Endothelial cell of umbilical vein (primary cell): ENCODE data around the gene TLR6. TPM values are rescaled to one million over a fixed set of nuclear protein-coding genes. Genes with fewer than 3 reads are reported as not detected.
A peak's percentile ranks its signal among the peaks of the same experiment; 100 is the strongest.

Experiments
- BruUV-seq: library from RNA; stranded (reverse); fragments of 400-500 nt; replicated peaks from 2 replicates; lab custom pipeline; 2021; lab: Mats Ljungman, UMichigan
- CTCF ChIA-PET: fragments of 300-600, 350-600 bp; sonication (Branson Sonifier 250); formaldehyde crosslinking; loops from one replicate; lab custom pipeline; 2021; ENCODE audit warnings: antibody characterized with exemption, inconsistent platforms; lab: Charles Lee
- POLR2A ChIA-PET: fragments of 300-600, 350-600 bp; sonication (Branson Sonifier 250); formaldehyde crosslinking; loops from one replicate; lab custom pipeline; 2021; ENCODE audit warnings: antibody characterized with exemption, inconsistent platforms; lab: Charles Lee
- DNase-seq: peaks from one replicate; pipeline ENCODE4 v3.0.0-alpha.2; 2011; ENCODE audit warnings: low read depth, low spot score
- FAIRE-seq: peaks from 2 replicates; lab custom pipeline; 2011; peaks lifted over from hg19 to GRCh38; lab: Jason Lieb, UNC
- H2AFZ ChIP-seq: 2 replicates; pipeline ENCODE4 v1.6.0; 2012; ENCODE audit warnings: low read depth, low read length, control low read depth, inconsistent platforms
- H3K27ac ChIP-seq: 2 replicates; pipeline ENCODE4 v1.5.1; 2011; ENCODE audit warnings: low read depth, mild to moderate bottlenecking, control low read depth, low read length, moderate library complexity; ENCODE audit not compliant: insufficient read depth
- H3K27me3 ChIP-seq, 2 experiments: 2 replicates each; pipeline versions ENCODE4 v1.6.0 to v1.6.1; 2011; ENCODE audit warnings: low read length in 2 of 2, mixed read lengths in 1 of 2; ENCODE audit not compliant: control insufficient read depth in 2 of 2, insufficient read depth in 2 of 2
- H3K36me3 ChIP-seq, 2 experiments: 2 replicates in 1 of 2; 3 replicates in 1 of 2; pipeline ENCODE4 v1.5.1; 2011; ENCODE audit warnings: low read length in 2 of 2, mild to moderate bottlenecking in 1 of 2, moderate library complexity in 1 of 2; ENCODE audit not compliant: control insufficient read depth in 2 of 2, insufficient read depth in 2 of 2; ENCODE audit errors: extremely low read depth in 1 of 2
- H3K4me1 ChIP-seq: 3 replicates; pipeline ENCODE4 v1.5.1; 2011; ENCODE audit warnings: mild to moderate bottlenecking, low read length; ENCODE audit not compliant: control insufficient read depth, insufficient read depth; ENCODE audit errors: extremely low read depth
- H3K4me2 ChIP-seq: 2 replicates; pipeline ENCODE4 v1.6.1; 2011; ENCODE audit warnings: low read length, control low read depth, mixed read lengths; ENCODE audit not compliant: insufficient read depth
- H3K4me3 ChIP-seq, 3 experiments: fragments of 200-600 bp in 1 of 3; sonication (generic), shearing (Covaris generic) in 1 of 3; replicated peaks in 1 of 3; 2 replicates each; pipeline ENCODE4 v1.5.1; 2011 to 2016; ENCODE audit warnings: control low read depth in 3 of 3, low read length in 3 of 3, mild to moderate bottlenecking in 2 of 3, inconsistent platforms in 1 of 3, low read depth in 1 of 3, moderate library complexity in 1 of 3; ENCODE audit not compliant: insufficient read depth in 1 of 3
- H3K79me2 ChIP-seq: 2 replicates; pipeline ENCODE4 v1.6.0; 2012; ENCODE audit warnings: low read length, inconsistent platforms; ENCODE audit not compliant: control insufficient read depth, insufficient read depth
- H3K9ac ChIP-seq: replicated peaks from 2 replicates; pipeline ENCODE3; 2011; ENCODE audit warnings: low read length, control low read depth; ENCODE audit not compliant: insufficient read depth; ENCODE audit errors: extremely low read depth
- H3K9me1 ChIP-seq: replicated peaks from 3 replicates; pipeline ENCODE4 v1.6.0; 2011; ENCODE audit warnings: mild to moderate bottlenecking, low read length; ENCODE audit not compliant: control insufficient read depth, insufficient read depth; ENCODE audit errors: extremely low read depth
- H3K9me3 ChIP-seq: replicated peaks from 2 replicates; pipeline ENCODE4 v1.5.1; 2012; ENCODE audit warnings: low read length, inconsistent platforms; ENCODE audit not compliant: control insufficient read depth, insufficient read depth
- H4K20me1 ChIP-seq: replicated peaks from 2 replicates; pipeline ENCODE3; 2011; ENCODE audit warnings: mild to moderate bottlenecking, low read length; ENCODE audit not compliant: control insufficient read depth, insufficient read depth; ENCODE audit errors: extremely low read depth
- FOS ChIP-seq: IDR thresholded peaks from 2 replicates; pipeline ENCODE4 v1.6.1; 2011; ENCODE audit warnings: mild to moderate bottlenecking, low read length, moderate library complexity, borderline replicate concordance; ENCODE audit not compliant: insufficient read depth
- JUN ChIP-seq: IDR thresholded peaks from 2 replicates; pipeline ENCODE4 v1.6.1; 2011; ENCODE audit warnings: borderline replicate concordance, low read depth; ENCODE audit not compliant: insufficient read length, insufficient read depth
- MYC ChIP-seq: IDR thresholded peaks from one replicate; pipeline ENCODE4 v1.6.1; 2011; ENCODE audit warnings: mild to moderate bottlenecking, low read depth, low read length
- POLR2A ChIP-seq: IDR thresholded peaks from 2 replicates; pipeline ENCODE4 v1.6.1; 2012; ENCODE audit warnings: low read depth, mild to moderate bottlenecking, control low read depth, low read length
- dilution Hi-C: fragments of 300-500 bp; cut with MboI; formaldehyde crosslinking; loops from one replicate; pipeline ENCODE4 v1.15.0; 2019; ENCODE audit warnings: low sequenced_read_pairs; ENCODE audit not compliant: extremely low pct_ligation_motif_present
- intact Hi-C: fragments of 100-400 bp; cut with micrococcal nuclease; formaldehyde crosslinking; loops from one replicate; pipeline ENCODE4 v1.10.0; 2022
- polyA plus RNA-seq, 4 experiments: library from polyadenylated mRNA; depleted of rRNA in 3 of 4; stranded (reverse) in 3 of 4; unstranded in 1 of 4; fragments of >200 nt; gene quantifications; 2 replicates each; pipeline versions ENCODE4 v1.2.1 to v1.2.3, GENCODE V29; 2011 to 2012; ENCODE audit warnings: missing spikeins in 1 of 4
- total RNA-seq: library from RNA; stranded (reverse); gene quantifications from 2 replicates; pipeline ENCODE4 v1.2.3, GENCODE V29; 2021
- TF ChIP-seq, protein P1 (sequence below), 2 donors: IDR thresholded peaks; 1 replicate in 1 of 2; 2 replicates in 1 of 2; pipeline ENCODE4 v1.5.1; 2011; ENCODE audit warnings: low read length in 2 of 2, mild to moderate bottlenecking in 2 of 2, moderate library complexity in 2 of 2, control low read depth in 1 of 2, inconsistent platforms in 1 of 2, low read depth in 1 of 2; ENCODE audit not compliant: insufficient read depth in 1 of 2; ENCODE audit errors: extremely low read depth in 1 of 2

Gene TLR6
- total and polyA plus RNA-seq, 2 donors (not counting 3 experiments of a cell fraction or from before 2014, with no cell fraction given), result 0.19 to 1.7 TPM

DNA sequence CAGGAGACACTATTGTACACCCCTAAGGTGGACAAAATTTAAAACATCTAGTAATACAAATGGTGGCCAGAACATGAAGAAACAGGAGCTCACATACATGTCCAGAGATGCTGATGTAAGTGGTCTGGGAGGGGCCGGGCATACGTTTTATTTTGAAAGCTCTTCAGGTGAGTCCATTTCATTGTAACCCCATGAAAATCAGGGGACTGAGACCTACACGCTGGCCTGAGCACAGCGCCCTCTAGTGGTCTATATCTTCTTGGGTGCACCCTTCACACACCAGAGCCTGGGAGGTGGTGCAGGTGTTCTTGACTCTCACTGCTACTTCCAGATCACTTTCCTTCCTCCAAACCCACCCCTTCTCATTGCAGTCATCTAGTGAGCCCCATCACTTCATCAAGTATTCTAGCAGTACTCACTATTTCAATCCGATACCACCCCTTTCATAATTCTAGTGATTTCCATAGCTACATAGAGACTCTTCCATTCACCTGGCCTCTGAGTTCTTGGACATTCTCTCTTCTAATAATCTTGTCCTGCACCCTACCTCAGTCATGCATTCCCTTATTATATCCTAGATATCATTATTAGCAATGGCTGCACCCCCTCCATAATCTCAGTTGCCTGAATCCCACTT, 4.3 kb upstream of the TLR6 start:
- no peak overlapping the region for H2AFZ ChIP-seq
- no peaks in the 10 kb centered on the region for H3K79me2 ChIP-seq
- DNase-seq, result peak; percentile 34
- no TSS peak for BruUV-seq
- peaks cover 23% of the 10 kb centered on the region for H3K4me1 ChIP-seq
- POLR2A ChIA-PET, result no interaction called here
- no peak overlapping the region for H3K9ac ChIP-seq
- H3K4me3 ChIP-seq, result no peak overlapping the region
- no peak overlapping the region for H3K4me2 ChIP-seq
- H4K20me1 ChIP-seq, result no peaks in the 10 kb centered on the region
- CTCF ChIA-PET, result interaction anchor here (0.6 to 4.3 kb wide), 33 partner anchors 9 to 791 kb away, joined by 3 to 95 read pairs (median 4); partner anchors contain the start of gene TLR10
- peaks cover 0 to 4% of the 10 kb centered on the region in 2 experiments for H3K27me3 ChIP-seq
- no peaks in the 10 kb centered on the region for H3K9me3 ChIP-seq
- TF ChIP-seq JUN (no peak), FOS (no peak), POLR2A (no peak), MYC (no peak)
- TF ChIP-seq, protein P1, sequence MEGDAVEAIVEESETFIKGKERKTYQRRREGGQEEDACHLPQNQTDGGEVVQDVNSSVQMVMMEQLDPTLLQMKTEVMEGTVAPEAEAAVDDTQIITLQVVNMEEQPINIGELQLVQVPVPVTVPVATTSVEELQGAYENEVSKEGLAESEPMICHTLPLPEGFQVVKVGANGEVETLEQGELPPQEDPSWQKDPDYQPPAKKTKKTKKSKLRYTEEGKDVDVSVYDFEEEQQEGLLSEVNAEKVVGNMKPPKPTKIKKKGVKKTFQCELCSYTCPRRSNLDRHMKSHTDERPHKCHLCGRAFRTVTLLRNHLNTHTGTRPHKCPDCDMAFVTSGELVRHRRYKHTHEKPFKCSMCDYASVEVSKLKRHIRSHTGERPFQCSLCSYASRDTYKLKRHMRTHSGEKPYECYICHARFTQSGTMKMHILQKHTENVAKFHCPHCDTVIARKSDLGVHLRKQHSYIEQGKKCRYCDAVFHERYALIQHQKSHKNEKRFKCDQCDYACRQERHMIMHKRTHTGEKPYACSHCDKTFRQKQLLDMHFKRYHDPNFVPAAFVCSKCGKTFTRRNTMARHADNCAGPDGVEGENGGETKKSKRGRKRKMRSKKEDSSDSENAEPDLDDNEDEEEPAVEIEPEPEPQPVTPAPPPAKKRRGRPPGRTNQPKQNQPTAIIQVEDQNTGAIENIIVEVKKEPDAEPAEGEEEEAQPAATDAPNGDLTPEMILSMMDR (IDR thresholded peaks at IDR 0.05; ENCODE audit: extremely low read depth in 1 of 2, insufficient read depth in 1 of 2, low read depth in 1 of 2, low read length in 2 of 2), result peak; percentile 75 to 82
- H3K9me1 ChIP-seq, result no peaks in the 10 kb centered on the region
- no peak for FAIRE-seq
- no peak overlapping the region for H3K27ac ChIP-seq
- dilution Hi-C loops (no loop called here), intact Hi-C loops (no loop called here)
- no peaks in the 10 kb centered on the region for H3K36me3 ChIP-seq
